K562 (cell line): ENCODE data around the gene POLA1. TPM values are rescaled to one million over a fixed set of nuclear protein-coding genes. Genes with fewer than 3 reads are reported as not detected.

Source experiments
- ATAC-seq: fragments of 200-7000 bp; cut with Tn5 transposase; 3 replicates; pipeline ENCODE4 v1.9.1; 2020; ENCODE audit warnings: moderate library complexity
- BruUV-seq: library from RNA; stranded (reverse); fragments of 400-500 nt; replicated peaks from 2 replicates; lab custom pipeline; 2021; lab: Mats Ljungman, UMichigan
- CTCF ChIA-PET: fragments of 300-600 bp; formaldehyde crosslinking; extraction: SDS; loops from one replicate; lab custom pipeline; 2021; ENCODE audit warnings: low intra/inter-chr PET ratio; lab: Yijun Ruan, JAX
- POLR2A ChIA-PET: fragments of 300-600, 350-650 bp; sonication (Branson Sonifier 250); formaldehyde crosslinking; extraction: SDS; loops from one replicate; lab custom pipeline; 2021; ENCODE audit warnings: antibody characterized with exemption, inconsistent platforms; lab: Yijun Ruan, JAX
- DNase-seq, 4 experiments: peaks; one replicate each; pipeline versions ENCODE4 v3.0.0 to v3.0.0-alpha.2; 2011 to 2018; ENCODE audit warnings: low spot score in 3 of 4, mixed read lengths in 3 of 4; ENCODE audit errors: extremely low read depth in 1 of 4
- FAIRE-seq: peaks from 2 replicates; lab custom pipeline; 2011; peaks lifted over from hg19 to GRCh38; lab: Jason Lieb, UNC
- H2AFZ ChIP-seq: 2 replicates; pipeline ENCODE4 v1.6.0; 2011; ENCODE audit warnings: low read depth, low read length, control low read depth, inconsistent platforms
- H3K27ac ChIP-seq: fragments of 200-600 bp; 3 replicates; pipeline ENCODE4 v1.8.0; 2011; ENCODE audit warnings: low read depth, mild to moderate bottlenecking, control low read depth, inconsistent platforms, low read length, moderate library complexity, mixed read lengths; ENCODE audit errors: extremely low read depth
- H3K27me3 ChIP-seq, 2 experiments: fragments of 300-600 bp in 1 of 2; 2 replicates in 1 of 2; 3 replicates in 1 of 2; pipeline versions ENCODE4 v1.6.0 to v1.8.0; 2011; ENCODE audit warnings: inconsistent platforms in 2 of 2, low read length in 2 of 2, mild to moderate bottlenecking in 1 of 2, mixed read lengths in 1 of 2, moderate library complexity in 1 of 2; ENCODE audit not compliant: control insufficient read depth in 2 of 2, insufficient read depth in 2 of 2
- H3K36me3 ChIP-seq: fragments of 300-600 bp; 3 replicates; pipeline ENCODE4 v1.8.0; 2011; ENCODE audit warnings: mild to moderate bottlenecking, low read length, inconsistent platforms; ENCODE audit not compliant: control insufficient read depth, insufficient read depth
- H3K4me1 ChIP-seq, 2 experiments: fragments of 200-600 bp in 1 of 2; replicated peaks in 1 of 2; 2 replicates in 1 of 2; 3 replicates in 1 of 2; pipeline versions ENCODE4 v1.5.1 to v1.8.0; 2011; ENCODE audit warnings: inconsistent platforms in 2 of 2, low read length in 2 of 2, mild to moderate bottlenecking in 1 of 2, mixed read lengths in 1 of 2, moderate library complexity in 1 of 2; ENCODE audit not compliant: control insufficient read depth in 2 of 2, insufficient read depth in 2 of 2
- H3K4me2 ChIP-seq: 2 replicates; pipeline ENCODE4 v1.6.1; 2011; ENCODE audit warnings: low read length, control low read depth, inconsistent platforms, mixed read lengths; ENCODE audit not compliant: insufficient read depth
- H3K4me3 ChIP-seq: fragments of 200-600 bp; sonication (generic), shearing (Covaris generic); 2 replicates; pipeline ENCODE4 v1.5.1; 2016; ENCODE audit warnings: control low read depth, inconsistent platforms
- H3K79me2 ChIP-seq: fragments of 200-600 bp; 3 replicates; pipeline ENCODE4 v1.8.0; 2011; ENCODE audit warnings: low read length, inconsistent platforms; ENCODE audit not compliant: control insufficient read depth, insufficient read depth
- H3K9ac ChIP-seq, 2 experiments: 2 replicates each; pipeline versions ENCODE4 v1.6.0 to v1.6.1; 2011; ENCODE audit warnings: low read depth in 2 of 2, low read length in 2 of 2, control low read depth in 1 of 2, inconsistent platforms in 1 of 2, mild to moderate bottlenecking in 1 of 2, mixed read lengths in 1 of 2; ENCODE audit not compliant: insufficient read depth in 1 of 2
- H3K9me1 ChIP-seq: one replicate; pipeline ENCODE4 v1.6.0; 2011; ENCODE audit warnings: inconsistent platforms, mild to moderate bottlenecking, low read length, moderate library complexity; ENCODE audit not compliant: control insufficient read depth, insufficient read depth
- H3K9me3 ChIP-seq: replicated peaks from 2 replicates; pipeline ENCODE4 v1.5.1; 2011; ENCODE audit warnings: low read depth, low read length, inconsistent platforms; ENCODE audit not compliant: control insufficient read depth, insufficient read depth
- H4K20me1 ChIP-seq: replicated peaks from 2 replicates; pipeline ENCODE4 v1.6.1; 2011; ENCODE audit warnings: low read length, inconsistent platforms, mixed read lengths; ENCODE audit not compliant: control insufficient read depth, insufficient read depth
- HDAC6 ChIP-seq: IDR thresholded peaks from 2 replicates; pipeline ENCODE4 v1.6.1; 2012; ENCODE audit warnings: low read depth, mild to moderate bottlenecking, control low read depth, inconsistent platforms, low read length, moderate library complexity
- HSF4 ChIP-seq: fragments of 250-450 bp; sonication (Bioruptor Pico); IDR thresholded peaks from 2 replicates; pipeline ENCODE4 v2.1.2; 2022; ENCODE audit warnings: mild to moderate bottlenecking, moderate library complexity, borderline replicate concordance
- NCOR1 ChIP-seq: fragments of 450-650 bp; IDR thresholded peaks from 2 replicates; pipeline ENCODE4 v1.6.1; 2016; ENCODE audit warnings: mild to moderate bottlenecking, moderate library complexity
- PHF8 ChIP-seq: fragments of 200-600 bp; sonication (generic); IDR thresholded peaks from 2 replicates; pipeline ENCODE4 v1.6.1; 2012; ENCODE audit warnings: mixed run types, mild to moderate bottlenecking, inconsistent platforms, low read length, moderate library complexity, borderline replicate concordance
- TARDBP ChIP-seq: fragments of 450-650 bp; IDR thresholded peaks from 2 replicates; pipeline ENCODE4 v1.6.1; 2016
- ZKSCAN3 ChIP-seq: fragments of 250-450 bp; sonication (Bioruptor Pico); IDR thresholded peaks from 2 replicates; pipeline ENCODE4 v1.4.0; 2020
- ZNF431 ChIP-seq: sonication (generic); formaldehyde crosslinking; IDR thresholded peaks from 2 replicates; pipeline ENCODE4 v1.8.0; 2022; ENCODE audit warnings: mild to moderate bottlenecking, missing genetic modification reagents
- ZNF668 ChIP-seq: fragments of 250-450 bp; sonication (Bioruptor Pico); IDR thresholded peaks from 2 replicates; pipeline ENCODE4 v1.8.0; 2022; ENCODE audit warnings: mild to moderate bottlenecking, inconsistent platforms
- ZNF717 ChIP-seq: fragments of 250-450 bp; sonication (Bioruptor Pico); IDR thresholded peaks from 2 replicates; pipeline ENCODE4 v1.5.0; 2021
- WGBS: fragments of 100-300 bp; shearing (Covaris generic); methylation state at CpG from one replicate; pipeline ENCODE4 v1.1.6; 2016; ENCODE audit warnings: low coverage, mixed read lengths; ENCODE audit not compliant: insufficient coverage; ENCODE audit errors: missing lambda C conversion rate; 5-methylcytosine and 5-hydroxymethylcytosine counted together
- in situ Hi-C: fragments of 300-500 bp; cut with MboI; formaldehyde crosslinking; loops from 4 replicates; pipeline ENCODE4 v1.15.0; 2018; ENCODE audit warnings: inconsistent platforms, mixed read lengths
- intact Hi-C: fragments of 100-400 bp; cut with micrococcal nuclease; formaldehyde crosslinking; loops from 2 replicates; pipeline ENCODE4 v1.14.2; 2022
- polyA plus RNA-seq, 8 experiments: library from polyadenylated mRNA; depleted of rRNA in 4 of 8; stranded (reverse) in 5 of 8; unstranded in 3 of 8; fragments of >200 nt; fragmentation: Nextera tagmentation in 2 of 8; fragmentation: Illumina TruSeq in 1 of 8; extraction: Ambion mirVana in 2 of 8; extraction: Trizol in 1 of 8; gene quantifications; 2 replicates each; pipeline versions ENCODE4 v1.2.1 to v1.2.3, GENCODE V29; 2011 to 2014; ENCODE audit warnings: inconsistent platforms in 1 of 8, missing spikeins in 1 of 8
- total RNA-seq, 7 experiments: library from RNA; depleted of rRNA in 6 of 7; stranded (reverse); fragments of >200 nt in 6 of 7; fragmentation: Illumina TruSeq in 2 of 7; extraction: Trizol in 2 of 7; gene quantifications; 2 replicates each; pipeline versions ENCODE4 v1.2.1 to v1.2.3, GENCODE V29; 2011 to 2021; ENCODE audit warnings: low replicate concordance in 1 of 7

Gene POLA1
- total and polyA plus RNA-seq, 9 of the 15 experiments (the other 6 are each of a cell fraction or from before 2014, with no cell fraction given) = 8.6 to 48.4 (median 27.4) TPM

DNA sequence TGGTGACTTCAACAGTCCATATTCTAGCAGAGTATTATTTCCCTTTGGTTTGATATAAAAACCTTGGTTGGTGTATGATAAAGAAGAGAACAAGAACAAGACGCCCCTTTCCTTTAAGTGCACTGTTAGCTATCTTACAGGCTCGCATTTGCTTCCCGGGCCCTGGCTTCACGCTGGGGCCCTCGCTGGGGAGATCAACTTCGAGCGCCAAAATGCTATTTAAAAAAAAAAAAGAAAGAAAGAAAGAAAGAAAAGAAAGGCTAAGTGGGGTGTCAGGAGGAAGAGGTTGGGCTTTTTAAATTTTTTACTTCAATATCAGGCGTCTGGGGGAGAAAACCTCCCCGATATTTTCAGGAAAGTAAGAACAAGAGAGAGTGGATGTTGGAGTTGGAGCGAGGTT lies 310.3 kb downstream of the POLA1 start:
- no TSS peak for BruUV-seq
- H3K9me1 ChIP-seq = no peaks in the 10 kb centered on the region
- FAIRE-seq (no peak), DNase-seq (no peak), ATAC-seq (no peak)
- POLR2A ChIA-PET = no interaction called here
- H3K4me1 ChIP-seq = peaks cover 0 to 8% of the 10 kb centered on the region in 2 experiments; a peak in 2 of 5 replicates
- no peak overlapping the region for H3K9ac ChIP-seq
- CTCF ChIA-PET = no interaction called here
- no peaks in the 10 kb centered on the region for H3K79me2 ChIP-seq
- TF ChIP-seq HDAC6 = no peak
- TF ChIP-seq NCOR1 = no peak
- TF ChIP-seq ZNF668 (CRISPR knock-in tag) = no peak
- no peak for TF ChIP-seq TARDBP
- TF ChIP-seq ZNF717 (CRISPR knock-in tag) = no peak
- no peak for TF ChIP-seq ZKSCAN3 (CRISPR knock-in tag)
- TF ChIP-seq HSF4 = no peak
- TF ChIP-seq ZNF431 (CRISPR knock-in tag) = no peak
- no peak for TF ChIP-seq PHF8
- H2AFZ ChIP-seq = no peak overlapping the region
- intact Hi-C loops (no loop called here), in situ Hi-C loops (no loop called here)
- WGBS = 38% methylated on average over 9 of the region's 10 CpGs
- H3K27me3 ChIP-seq = peaks cover 2 to 14% of the 10 kb centered on the region in 2 experiments; a peak in 1 of 5 replicates
- H3K36me3 ChIP-seq = no peaks in the 10 kb centered on the region
- no peak overlapping the region for H3K4me2 ChIP-seq
- no peak overlapping the region for H3K27ac ChIP-seq
- no peaks in the 10 kb centered on the region for H4K20me1 ChIP-seq
- H3K4me3 ChIP-seq = no peak overlapping the region
- no peaks in the 10 kb centered on the region for H3K9me3 ChIP-seq
